ENCODE data around the gene TMEM186. TPM values are rescaled to one million over a fixed set of nuclear protein-coding genes. Genes with fewer than 3 reads are reported as not detected.

The TMEM186 gene
- total RNA-seq, 4 donors from 2014 or later: 2.3 to 9.9 (median 6.5) TPM

DNA sequence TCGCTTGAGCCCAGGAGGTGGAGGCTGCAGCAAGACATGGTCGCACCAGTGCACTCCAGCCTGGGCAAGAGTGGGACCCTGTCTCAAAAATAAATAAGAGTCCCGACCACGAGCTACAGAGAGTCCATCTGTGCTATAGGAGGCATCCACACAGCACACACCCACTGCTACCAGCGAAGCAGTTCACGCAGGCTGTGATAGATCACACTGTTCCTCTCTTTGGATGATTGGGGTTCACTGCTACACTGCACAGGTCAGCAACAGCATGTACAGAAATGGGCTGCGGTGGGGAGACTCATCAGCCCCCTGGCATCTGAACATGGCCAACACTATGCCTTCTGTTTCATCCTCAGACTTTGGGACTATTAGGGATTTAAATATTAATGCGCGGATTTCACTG is 34.0 kb upstream of the TMEM186 start:
- TF ChIP-seq, protein P1, sequence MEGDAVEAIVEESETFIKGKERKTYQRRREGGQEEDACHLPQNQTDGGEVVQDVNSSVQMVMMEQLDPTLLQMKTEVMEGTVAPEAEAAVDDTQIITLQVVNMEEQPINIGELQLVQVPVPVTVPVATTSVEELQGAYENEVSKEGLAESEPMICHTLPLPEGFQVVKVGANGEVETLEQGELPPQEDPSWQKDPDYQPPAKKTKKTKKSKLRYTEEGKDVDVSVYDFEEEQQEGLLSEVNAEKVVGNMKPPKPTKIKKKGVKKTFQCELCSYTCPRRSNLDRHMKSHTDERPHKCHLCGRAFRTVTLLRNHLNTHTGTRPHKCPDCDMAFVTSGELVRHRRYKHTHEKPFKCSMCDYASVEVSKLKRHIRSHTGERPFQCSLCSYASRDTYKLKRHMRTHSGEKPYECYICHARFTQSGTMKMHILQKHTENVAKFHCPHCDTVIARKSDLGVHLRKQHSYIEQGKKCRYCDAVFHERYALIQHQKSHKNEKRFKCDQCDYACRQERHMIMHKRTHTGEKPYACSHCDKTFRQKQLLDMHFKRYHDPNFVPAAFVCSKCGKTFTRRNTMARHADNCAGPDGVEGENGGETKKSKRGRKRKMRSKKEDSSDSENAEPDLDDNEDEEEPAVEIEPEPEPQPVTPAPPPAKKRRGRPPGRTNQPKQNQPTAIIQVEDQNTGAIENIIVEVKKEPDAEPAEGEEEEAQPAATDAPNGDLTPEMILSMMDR (IDR thresholded peaks at IDR 0.05; ENCODE audit: low read depth): no peak

- TF ChIP-seq, protein P1 (IDR thresholded peaks at IDR 0.05; ENCODE audit: low read depth): no peak
These were observed 31.2 kb upstream of the TMEM186 start for GRCh38 chr16:8828541-8829165.

GRCh38 chr16:8826278-8826879 is 28.9 kb upstream of the TMEM186 start:
- TF ChIP-seq, protein P1 (IDR thresholded peaks at IDR 0.05; ENCODE audit: low read depth): no peak

DNA sequence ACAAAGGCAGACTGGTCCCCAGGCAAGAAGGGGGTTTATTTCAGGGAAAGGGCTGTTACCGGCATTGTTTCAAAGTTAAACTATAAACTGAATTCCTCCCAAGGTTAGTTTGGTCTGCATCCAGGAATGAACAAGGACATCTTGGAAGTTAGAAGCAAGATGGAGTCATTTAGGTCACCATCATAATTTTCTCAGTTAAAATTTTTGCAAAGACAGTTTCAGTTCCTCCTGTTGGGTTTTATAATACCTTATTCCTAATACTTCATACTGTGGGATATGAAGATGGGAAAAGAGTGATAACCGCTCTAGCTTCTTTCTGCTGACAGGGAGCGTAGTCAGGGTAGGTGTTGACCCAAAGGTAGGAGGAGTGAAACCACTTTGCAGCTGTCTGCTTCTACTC is 25.0 kb upstream of the TMEM186 start:
- TF ChIP-seq, protein P1 (IDR thresholded peaks at IDR 0.05; ENCODE audit: low read depth): no peak

DNA sequence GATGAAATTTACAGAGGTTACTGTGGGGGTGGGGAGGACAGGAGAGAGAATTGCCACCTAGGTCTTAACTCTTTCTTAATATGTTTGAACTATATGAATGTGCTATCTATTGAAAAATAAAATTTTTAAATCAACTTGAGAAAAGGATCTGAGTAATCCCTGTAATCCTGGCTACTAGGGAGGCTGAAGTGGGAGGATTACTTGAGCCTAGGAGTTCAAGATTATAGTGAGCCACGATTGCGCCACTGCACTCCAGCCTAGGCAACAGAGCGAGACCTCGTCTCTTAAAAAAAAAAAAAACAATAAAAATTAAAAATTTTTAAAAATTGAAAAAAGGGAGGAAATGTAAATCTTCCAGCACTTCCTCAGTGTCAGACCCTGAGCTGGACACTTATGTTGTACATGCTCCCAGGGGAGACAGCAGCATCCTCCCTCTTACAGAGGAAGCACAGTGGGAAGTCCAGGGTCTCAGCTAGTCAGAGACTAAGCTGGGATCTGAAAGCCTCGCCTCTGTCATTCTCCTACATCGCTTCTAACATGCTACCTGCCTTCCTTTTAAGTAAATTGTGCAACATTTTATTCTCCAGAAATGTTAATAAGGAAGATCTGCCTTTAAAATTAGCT is 22.1 kb upstream of the TMEM186 start:
- TF ChIP-seq, protein P1 (IDR thresholded peaks at IDR 0.05; ENCODE audit: low read depth): no peak

GRCh38 chr16:8818504-8819270 is 21.2 kb upstream of the TMEM186 start:
- TF ChIP-seq, protein P1 (IDR thresholded peaks at IDR 0.05; ENCODE audit: low read depth): no peak

Data from subcutaneous adipose tissue (tissue), 4 donors.